MM.1S (cell line): ENCODE results near the gene ESYT3.

Experiments
- CTCF ChIP-seq: fragments of 300-600 bp; sonication (generic); IDR thresholded peaks from 2 replicates; pipeline ENCODE4 v1.5.1; 2016; ENCODE audit warnings: antibody characterized with exemption, low read length, mixed read lengths
- EZH2 ChIP-seq: fragments of 300-600 bp; sonication (generic); optimal IDR thresholded peaks from 2 replicates; pipeline ENCODE3; 2017; ENCODE audit warnings: low read depth, mild to moderate bottlenecking, antibody characterized with exemption, low read length, mixed read lengths

DNA sequence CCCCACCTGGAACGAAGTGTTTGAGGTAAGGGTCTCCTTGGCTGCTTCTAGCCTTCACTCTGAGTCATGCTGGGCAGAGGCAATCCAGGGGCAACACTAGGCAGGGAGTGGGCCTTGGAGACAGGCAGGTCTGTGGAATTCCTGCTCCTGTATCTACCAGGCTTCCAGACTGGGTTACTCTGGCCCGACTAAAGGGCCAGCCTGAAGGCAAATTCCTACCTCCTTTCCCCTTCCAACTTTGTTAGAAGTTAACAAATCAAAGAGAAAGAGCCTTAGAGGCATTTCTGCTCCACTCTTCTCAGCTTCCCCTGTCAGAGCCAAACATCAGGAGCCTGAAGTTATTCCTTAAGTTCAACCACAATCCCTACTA is 30.1 kb downstream of the ESYT3 start:
- TF ChIP-seq EZH2 (no peak), CTCF (no peak)
